GM19468 (cell line): ENCODE measurements around the gene EGFR.

Experiments
- ATAC-seq: cut with Tn5 transposase; IDR thresholded peaks from one replicate; pipeline ENCODE4 v1.9.1; 2021; ENCODE audit warnings: mild to moderate bottlenecking, moderate library complexity, moderate number of reproducible peaks; ENCODE audit not compliant: unreplicated experiment; ENCODE audit errors: extremely low read depth

EGFR gene

DNA sequence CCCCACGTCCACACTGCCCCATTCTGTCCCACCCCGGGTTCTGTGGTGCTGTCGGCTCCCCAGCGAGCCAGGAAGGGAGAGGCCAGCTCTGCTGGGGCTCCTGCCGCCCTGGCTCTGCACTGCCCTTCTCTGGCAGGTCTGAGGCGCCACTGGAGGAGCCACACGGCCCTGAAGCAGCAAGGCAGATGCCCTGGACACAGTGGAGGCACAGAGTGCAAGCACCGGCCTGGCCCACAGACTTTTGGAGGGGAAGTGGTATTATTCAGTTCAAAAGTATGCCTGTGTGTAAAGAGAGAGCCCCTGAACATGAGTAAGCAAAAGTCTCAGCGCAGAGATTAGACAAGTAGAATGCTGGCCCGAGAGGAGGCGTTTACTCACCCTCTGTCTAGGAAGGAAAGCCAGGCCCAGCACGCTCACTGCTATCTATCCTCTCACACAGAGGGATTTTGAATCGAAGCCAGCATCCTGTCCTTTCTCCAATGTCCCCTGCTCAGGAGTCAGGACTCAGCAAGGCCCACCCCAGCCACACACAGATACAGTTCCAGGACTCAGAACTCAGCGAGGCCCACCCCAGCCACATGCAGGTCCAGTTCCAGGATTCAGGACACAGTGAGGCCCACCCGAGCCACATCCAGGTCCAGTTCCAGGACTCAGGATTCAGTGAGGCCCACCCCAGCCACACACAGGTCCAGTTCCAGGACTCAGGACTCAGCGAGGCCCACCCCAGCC lies 115.0 kb downstream of the EGFR start:
- ATAC-seq, result no peak

DNA sequence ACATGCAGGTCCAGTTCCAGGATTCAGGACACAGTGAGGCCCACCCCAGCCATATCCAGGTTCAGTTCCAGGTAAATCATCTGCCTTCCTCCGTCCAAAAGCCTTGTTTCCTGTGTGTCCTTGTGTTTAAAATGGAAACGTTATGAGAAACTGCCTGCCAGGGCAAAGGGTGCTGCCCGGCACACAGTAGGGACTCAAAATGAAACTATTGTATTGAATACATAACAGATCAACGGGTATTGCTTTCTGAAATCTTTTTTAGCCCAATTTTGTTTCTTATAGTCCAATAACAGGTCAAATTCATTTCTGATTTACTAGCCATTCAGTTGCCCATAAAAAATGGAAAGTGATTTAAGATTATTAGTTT lies 115.5 kb downstream of the EGFR start:
- no peak for ATAC-seq

DNA sequence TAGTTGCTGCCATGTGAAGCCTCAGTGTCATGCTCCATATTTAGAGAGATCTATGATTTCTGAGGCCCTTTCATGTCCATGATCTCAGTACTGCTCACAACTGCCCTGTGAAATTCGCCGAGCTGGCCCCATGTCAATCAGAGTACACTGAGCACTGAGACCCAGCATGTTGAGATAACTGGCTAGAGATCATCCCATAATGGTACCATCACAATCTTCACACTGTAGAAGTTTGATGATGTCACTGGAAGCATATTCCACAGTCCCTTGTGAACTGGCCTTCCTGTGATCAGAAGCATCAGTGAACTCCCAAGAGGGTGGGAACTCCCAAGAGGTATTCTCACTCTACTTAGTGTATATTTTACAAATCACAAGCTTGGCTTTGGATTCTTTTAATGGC lies 116.0 kb downstream of the EGFR start:
- ATAC-seq, result no peak

DNA sequence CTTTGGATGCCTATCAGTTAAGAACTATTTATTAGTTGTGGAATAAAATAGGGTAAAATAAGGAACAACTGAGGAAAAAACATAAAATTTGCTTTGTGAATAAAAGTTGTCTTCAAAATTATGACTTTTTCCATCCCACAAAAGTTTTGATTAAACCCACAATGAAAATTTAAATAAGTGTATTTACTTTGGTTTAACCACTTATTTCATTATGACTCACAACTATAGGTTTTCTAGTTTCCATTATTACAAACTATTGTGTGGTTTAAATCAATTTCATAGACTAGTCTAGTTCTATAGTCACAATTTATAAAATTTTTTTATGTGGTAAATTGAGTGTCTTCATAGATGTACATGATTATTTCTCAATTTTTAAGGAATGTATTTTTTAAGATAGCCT lies 116.6 kb downstream of the EGFR start:
- ATAC-seq, result no peak

DNA sequence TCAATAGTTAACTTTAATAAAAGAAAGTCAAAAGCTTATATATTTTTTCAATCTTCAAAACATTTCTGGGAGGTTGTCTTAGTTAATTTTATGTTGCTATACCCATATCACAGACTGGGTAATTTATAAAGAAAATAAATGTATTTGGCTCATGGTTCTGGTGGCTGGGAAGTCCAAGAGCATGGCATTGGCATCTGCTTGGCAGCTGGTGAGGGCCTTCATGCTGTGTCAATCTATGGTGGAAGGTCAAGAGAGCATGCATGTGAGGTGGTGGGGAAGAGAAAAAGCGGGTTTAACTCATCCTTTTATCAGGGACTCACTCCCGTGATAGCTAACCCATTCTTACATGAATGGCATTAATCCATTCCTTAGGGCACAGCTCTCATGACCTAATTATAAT lies 119.8 kb downstream of the EGFR start:
- no peak for ATAC-seq

DNA sequence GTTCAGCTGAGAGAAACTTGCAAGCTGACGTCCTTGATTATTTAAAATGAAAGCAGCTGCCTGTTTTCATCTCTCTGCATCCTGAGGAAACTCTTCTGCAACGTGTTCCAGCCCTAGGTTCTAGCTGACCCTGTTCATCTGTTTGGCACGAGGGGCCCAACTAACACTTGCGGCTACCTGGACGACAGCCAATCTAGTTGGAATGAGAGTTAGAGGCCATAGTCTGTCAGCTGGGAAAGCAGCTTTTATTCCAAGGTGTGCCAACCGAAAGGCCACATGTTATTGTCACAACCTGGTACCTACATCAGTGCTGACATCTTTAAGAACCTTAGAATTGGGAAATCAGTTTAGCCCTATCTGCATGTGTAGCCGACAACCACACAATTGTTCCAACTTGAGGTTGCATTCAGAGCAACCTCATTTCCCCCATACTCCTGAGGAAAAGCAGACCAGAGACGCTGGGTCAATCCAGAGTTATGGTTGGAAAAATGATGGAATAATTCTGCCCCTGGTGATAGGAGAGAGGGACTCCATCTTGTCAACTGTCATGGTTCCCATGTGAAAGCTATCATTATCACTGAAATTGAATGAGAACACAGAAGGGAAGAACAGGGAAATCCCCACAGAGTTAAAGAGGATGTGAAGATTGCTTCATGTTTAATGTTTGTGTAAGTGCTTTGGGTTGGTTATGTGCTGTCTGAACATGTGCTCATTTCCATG lies 121.6 kb downstream of the EGFR start:
- ATAC-seq, result peak; percentile 86

DNA sequence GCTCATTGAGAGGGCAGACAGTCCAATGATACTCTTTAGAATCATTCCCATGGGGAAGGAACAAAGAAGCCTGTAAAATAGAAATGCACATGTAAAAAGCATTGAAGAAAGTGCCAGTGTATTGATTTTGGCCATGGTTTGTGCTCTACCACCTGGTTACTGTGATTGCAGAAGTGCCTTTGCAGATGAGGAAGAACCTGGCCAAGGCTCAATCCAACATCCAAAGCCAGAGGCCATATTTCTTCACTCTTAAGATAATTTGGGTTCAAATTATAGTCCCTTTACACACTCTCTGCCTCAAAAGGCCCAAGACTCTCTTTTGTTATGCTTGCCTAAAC lies 122.1 kb downstream of the EGFR start:
- no peak for ATAC-seq

DNA sequence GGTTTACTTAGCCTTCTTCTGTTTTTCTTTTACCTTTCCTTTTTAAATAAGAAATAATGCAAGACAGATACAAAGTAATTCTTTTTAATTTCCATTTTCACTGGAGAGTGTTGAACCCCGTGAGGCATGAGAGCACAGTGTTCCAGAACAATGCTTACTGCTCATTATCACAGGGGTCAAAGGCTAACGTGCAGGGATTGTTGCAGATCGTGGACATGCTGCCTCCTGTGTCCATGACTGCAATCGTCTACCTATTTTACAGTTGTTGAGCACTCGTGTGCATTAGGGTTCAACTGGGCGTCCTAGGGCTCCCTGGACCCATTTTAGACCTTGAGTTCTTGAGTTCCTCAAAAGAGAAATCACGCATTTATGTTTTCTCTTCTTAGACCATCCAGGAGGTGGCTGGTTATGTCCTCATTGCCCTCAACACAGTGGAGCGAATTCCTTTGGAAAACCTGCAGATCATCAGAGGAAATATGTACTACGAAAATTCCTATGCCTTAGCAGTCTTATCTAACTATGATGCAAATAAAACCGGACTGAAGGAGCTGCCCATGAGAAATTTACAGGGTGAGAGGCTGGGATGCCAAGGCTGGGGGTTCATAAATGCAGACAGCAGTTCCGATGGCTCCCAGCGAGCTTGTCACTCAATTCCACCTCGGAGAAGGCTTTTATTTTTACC lies 124.2 kb downstream of the EGFR start:
- ATAC-seq, result no peak

DNA sequence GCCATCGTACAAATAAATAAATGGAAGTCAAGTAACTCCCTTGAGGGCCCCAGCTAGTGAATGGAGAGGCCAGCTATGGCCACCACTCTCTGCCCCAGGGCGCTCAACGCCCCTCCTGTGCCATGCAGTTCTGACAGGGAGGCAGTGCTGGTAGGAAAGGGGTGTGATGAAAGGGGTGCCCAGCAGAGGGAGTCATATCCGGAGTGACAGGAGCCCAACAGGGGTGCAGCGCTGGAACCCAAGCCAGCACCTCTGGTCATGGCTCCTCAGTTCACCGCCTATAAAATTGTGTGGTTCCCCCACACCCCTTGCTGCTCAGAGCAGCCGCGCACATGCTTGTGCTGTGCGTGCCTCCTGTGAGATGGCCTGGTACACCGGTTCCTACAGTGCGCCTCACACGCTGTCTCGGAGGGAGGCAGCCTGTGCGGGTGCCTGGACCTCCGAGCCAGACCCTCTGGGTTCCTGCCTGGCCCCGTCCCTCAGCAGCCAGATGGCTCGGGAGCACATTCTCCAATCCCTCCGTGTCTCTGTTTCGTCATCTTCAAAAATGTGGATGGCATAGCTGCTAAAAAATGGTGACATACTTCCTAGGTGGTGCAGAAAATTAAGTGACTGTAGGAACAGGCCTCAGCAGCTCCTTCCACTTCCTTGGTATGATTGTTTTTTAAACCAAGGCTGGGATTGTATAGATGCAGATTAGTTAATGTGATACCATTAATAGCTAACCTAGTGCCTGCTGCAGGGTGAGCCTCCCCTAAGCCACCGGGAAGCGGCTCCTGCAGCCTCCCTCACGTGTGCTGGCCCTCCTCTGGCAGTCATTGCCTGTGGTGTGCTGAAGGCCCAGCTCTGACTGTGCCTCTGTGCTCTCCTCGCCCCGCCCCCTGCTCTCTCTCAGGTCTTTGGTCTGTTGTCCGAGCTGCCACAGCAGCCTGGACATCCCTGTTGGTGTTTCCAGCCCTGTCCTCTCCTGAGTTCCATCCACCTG lies 125.8 kb downstream of the EGFR start:
- ATAC-seq, result no peak

DNA sequence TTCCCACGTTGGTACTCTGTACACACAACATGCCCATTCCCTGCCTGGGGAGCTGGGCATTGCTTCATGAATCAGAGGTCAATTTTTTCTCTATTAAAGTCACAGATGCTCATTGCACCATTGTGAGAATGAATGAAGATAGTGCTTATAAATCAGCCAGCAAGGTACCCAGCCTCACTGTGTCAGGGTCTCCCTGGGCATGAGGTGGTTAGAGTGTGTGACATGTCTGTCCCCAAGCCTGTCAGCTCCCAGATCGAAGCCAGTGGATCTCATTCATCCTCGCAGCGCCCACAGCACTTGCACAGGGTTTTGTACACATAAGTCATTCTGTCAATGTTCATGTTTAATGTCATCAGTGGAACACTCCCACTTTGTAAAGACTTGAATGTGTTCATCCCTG lies 126.8 kb downstream of the EGFR start:
- no peak for ATAC-seq

DNA sequence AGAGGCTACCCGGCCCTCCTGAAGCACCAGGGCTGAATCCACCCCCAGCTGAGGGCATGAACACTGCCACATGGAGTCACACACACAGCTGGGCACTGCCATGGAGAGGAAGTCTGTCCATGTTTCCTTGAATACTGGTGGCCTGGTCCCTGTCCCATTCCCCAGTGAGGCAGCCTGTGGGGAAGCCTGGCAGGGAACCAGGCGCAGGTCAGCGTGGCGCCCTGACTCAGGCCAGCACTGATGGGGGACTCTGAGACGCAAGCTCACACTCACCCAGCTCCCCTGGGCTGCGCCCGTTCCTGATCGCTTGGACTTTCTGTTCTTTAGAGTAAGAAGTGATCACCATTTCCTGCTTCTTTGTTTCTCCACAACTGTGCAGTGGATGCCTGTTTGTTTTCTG lies 128.3 kb downstream of the EGFR start:
- no peak for ATAC-seq

DNA sequence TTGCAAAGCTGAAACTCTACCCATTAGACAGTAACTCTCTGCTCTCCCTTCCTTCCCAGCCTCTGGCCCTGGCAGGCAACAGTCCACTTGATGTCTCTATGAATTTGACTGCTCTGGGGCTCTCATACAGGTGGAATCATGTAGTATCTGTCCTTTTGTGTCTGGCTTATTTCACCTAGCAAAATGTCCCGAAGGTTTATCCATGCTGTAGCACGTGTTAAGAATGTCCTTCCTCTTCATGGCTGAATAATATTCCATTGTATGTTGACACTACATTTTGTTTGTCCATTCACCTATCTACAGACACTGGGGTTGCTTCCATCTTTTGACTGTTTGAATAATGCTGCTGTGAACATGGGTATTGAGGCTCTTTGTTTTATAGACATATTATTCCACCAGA lies 128.9 kb downstream of the EGFR start:
- ATAC-seq, result no peak

DNA sequence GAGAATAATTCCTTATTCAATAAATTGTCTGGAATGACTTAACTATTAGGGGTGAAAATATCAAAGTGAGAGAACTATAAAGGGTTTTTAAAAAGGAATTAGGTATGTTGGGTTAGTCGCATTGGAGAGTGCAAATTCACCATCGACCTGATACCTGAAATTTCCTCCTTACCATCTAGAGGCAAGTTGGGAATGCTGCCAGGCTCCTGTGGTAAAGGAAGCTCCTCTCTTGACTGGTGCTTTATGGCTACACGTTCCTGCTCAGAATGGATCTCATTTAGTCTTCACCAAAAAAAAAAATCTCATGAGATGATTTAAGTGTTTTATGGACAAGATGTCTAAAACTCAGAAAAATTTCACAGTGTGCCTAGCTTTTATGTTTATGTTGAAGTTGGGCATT lies 129.8 kb downstream of the EGFR start:
- no peak for ATAC-seq

DNA sequence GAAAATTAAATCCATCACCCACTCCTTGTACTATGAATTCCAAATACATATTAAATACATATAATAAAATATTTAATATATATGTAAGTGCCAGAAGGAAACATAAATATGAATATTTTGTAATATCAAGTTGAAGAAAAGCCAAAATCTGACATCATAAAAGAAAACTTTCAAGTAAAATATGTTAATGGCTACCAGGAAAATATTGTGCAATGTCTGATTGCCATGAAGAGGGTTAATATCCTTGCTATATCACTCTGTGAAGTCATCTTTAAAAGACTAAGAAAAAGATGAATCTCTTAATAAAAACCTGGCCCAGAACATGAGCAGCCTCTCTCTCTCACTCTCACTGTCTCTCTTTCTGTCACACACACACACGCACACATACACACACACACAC lies 130.2 kb downstream of the EGFR start:
- no peak for ATAC-seq

DNA sequence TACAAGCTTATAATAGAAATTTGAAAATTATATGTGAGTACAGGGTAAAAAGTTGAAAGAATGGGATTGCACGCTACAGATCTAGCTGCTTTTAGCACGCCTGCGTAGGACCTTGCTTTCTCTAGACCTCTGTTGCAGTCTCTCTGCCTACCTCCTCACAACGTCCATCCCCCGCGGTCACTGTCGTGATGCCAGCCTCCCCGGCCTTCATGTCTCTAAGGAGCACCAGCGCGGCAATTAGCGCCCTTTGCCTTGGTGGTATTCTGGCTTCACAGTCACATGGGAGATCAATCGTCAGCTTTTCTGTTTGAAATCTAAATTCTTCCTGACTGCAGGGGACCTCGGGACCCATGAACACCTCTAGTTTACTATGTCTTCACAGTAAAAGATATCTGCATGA lies 131.3 kb downstream of the EGFR start:
- no peak for ATAC-seq

DNA sequence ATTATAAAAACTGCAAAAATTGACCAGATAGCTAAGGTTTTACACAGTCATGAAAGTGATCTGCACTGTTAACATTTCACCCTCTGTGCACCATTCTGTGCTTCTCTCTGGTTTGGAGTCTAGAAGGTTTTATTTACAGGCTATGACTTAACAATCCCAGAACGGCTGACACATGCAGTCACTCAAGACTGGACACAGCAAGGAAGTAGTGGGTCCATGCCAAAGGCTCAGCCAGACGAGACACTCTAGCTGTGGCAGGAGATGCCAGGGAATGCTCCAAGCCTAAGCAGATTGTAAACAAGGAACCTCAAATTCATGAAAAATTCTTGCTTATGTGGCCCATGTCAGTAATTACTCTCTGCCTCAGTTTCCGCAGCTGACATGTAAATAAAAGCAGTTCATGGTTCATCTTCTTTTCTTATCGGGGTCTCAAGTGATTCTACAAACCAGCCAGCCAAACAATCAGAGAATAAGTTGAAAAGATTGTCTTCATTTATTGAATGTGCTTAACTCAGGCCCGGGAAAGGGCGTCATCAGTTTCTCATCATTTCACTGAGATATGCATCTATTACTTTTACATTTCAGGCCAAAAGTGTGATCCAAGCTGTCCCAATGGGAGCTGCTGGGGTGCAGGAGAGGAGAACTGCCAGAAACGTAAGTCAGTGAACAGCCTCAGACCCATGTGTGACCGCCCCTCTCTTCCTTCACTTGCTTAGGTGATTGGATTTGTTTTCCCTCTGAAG lies 132.1 kb downstream of the EGFR start:
- ATAC-seq, result no peak

DNA sequence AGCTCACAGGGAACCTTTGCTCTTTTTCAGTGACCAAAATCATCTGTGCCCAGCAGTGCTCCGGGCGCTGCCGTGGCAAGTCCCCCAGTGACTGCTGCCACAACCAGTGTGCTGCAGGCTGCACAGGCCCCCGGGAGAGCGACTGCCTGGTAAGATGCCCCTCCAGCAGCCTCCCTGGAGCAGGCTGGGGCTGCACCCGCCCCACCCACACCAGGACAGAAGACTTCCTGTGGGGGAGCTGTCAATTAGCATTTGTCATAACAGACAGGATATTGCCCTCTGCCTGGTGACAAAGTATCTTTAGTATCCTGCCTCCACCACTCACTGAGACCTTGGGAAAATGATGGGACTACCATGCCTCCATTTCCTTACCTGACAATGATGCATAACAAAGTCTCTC lies 133.7 kb downstream of the EGFR start:
- ATAC-seq, result no peak

DNA sequence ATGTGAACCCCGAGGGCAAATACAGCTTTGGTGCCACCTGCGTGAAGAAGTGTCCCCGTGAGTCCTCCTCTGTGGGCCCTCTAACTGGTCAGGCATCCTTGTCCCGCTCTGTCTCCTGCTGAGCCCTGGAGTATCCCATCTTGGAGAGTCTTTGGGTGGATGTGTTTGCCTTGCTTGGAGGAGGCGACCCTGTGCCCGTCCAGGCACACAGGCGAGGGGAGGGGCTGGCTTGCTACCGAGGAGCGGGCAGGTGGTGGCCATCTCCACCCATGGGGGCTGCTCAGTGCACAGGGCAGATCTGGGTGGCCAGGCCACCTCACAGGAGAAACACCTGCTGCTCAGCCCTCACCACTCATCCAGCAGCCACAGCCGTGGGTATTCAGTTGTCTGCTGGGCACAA lies 135.3 kb downstream of the EGFR start:
- no peak for ATAC-seq

DNA sequence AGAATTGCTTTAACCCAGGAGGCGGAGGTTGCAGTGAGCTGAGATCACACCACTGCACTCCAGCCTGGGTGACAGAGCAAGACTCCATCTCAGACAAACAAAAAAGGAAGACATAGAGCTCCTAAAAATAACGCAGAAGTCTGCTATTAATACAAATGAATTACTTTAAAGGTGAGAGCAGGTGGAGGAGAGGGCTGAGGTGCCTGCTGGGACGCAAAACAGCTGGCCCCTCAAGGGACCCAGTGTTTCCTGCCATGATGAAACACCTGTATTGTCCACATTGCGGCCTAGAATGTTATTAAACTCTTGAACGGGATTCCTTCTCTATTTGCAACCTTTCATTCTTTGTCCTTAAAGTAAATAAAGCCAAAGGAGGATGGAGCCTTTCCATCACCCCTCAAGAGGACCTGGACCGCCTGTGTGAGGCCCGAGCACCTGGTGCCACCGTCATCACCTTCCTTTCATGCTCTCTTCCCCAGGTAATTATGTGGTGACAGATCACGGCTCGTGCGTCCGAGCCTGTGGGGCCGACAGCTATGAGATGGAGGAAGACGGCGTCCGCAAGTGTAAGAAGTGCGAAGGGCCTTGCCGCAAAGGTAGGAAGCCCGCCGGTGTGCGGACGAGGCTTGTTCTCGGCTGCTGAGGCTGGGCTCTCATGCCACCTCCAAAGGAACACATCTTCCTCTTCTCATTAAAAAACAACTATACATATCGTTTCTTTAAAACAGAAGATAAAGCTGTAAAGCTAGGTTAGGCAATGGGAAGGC lies 136.7 kb downstream of the EGFR start:
- ATAC-seq, result no peak
